Liver (tissue), 9 donors: ENCODE data around the gene USP25. TPM values are rescaled to one million over a fixed set of nuclear protein-coding genes. Genes with fewer than 3 reads are reported as not detected.
A peak's percentile ranks its signal among the peaks of the same experiment; 100 is the strongest.

ENCODE experiments used
- DNase-seq: peaks from one replicate; pipeline ENCODE4 v3.0.0-alpha.2; 2017; ENCODE audit warnings: low spot score
- H3K27ac ChIP-seq, 2 donors: one replicate each; pipeline ENCODE4 v1.7.0; 2013; ENCODE audit warnings: inconsistent platforms in 2 of 2, low read length in 2 of 2, control low read depth in 1 of 2, low read depth in 1 of 2, mild to moderate bottlenecking in 1 of 2
- H3K27me3 ChIP-seq, 4 donors: one replicate each; pipeline versions ENCODE4 v1.6.1 to v1.7.0; 2013; ENCODE audit warnings: low read length in 3 of 4, inconsistent platforms in 1 of 4, mild to moderate bottlenecking in 1 of 4, moderate library complexity in 1 of 4; ENCODE audit not compliant: control insufficient read depth in 4 of 4, insufficient read depth in 4 of 4
- H3K36me3 ChIP-seq, 4 donors: one replicate each; pipeline versions ENCODE4 v1.6.1 to v1.7.0; 2013; ENCODE audit warnings: low read length in 3 of 4, mild to moderate bottlenecking in 3 of 4, low read depth in 1 of 4, moderate library complexity in 1 of 4; ENCODE audit not compliant: control insufficient read depth in 4 of 4, insufficient read depth in 3 of 4
- H3K4me1 ChIP-seq, 4 donors: one replicate each; pipeline versions ENCODE4 v1.6.1 to v1.7.0; 2013; ENCODE audit warnings: low read length in 3 of 4, mild to moderate bottlenecking in 3 of 4, moderate library complexity in 1 of 4; ENCODE audit not compliant: control insufficient read depth in 4 of 4, insufficient read depth in 4 of 4
- H3K4me3 ChIP-seq, 3 donors: one replicate each; pipeline versions ENCODE4 v1.6.1 to v1.7.0; 2013; ENCODE audit warnings: low read length in 3 of 3, control low read depth in 1 of 3, low read depth in 1 of 3, mild to moderate bottlenecking in 1 of 3
- H3K9ac ChIP-seq, 2 donors: one replicate each; pipeline ENCODE4 v1.7.0; 2013; ENCODE audit warnings: low read length in 2 of 2, mild to moderate bottlenecking in 2 of 2, moderate library complexity in 2 of 2, control low read depth in 1 of 2, low read depth in 1 of 2
- H3K9me3 ChIP-seq, 4 donors: one replicate each; pipeline versions ENCODE4 v1.6.1 to v1.7.0; 2013; ENCODE audit warnings: low read length in 3 of 4; ENCODE audit not compliant: control insufficient read depth in 4 of 4
- HNF4A ChIP-seq, 2 donors: conservative IDR thresholded peaks; 2 replicates each; pipeline ENCODE4 v1.6.1; 2016; ENCODE audit warnings: antibody characterized with exemption in 2 of 2, mild to moderate bottlenecking in 2 of 2
- HNF4G ChIP-seq: IDR thresholded peaks from 2 replicates; pipeline ENCODE4 v1.6.1; 2016; ENCODE audit warnings: antibody characterized with exemption
- NR2F2 ChIP-seq: IDR thresholded peaks from 2 replicates; pipeline ENCODE4 v1.6.1; 2016; ENCODE audit warnings: antibody characterized with exemption
- RAD21 ChIP-seq, 2 donors: IDR thresholded peaks; 2 replicates each; pipeline ENCODE4 v1.6.1; 2016; ENCODE audit warnings: antibody characterized with exemption in 2 of 2, mild to moderate bottlenecking in 2 of 2
- YY1 ChIP-seq: IDR thresholded peaks from 2 replicates; pipeline ENCODE4 v1.6.1; 2016; ENCODE audit warnings: antibody characterized with exemption, mild to moderate bottlenecking
- WGBS: extraction: QIAGEN DNeasy Blood & Tissue Kit; methylation state at CpG from one replicate; pipeline ENCODE4 v1.1.7; 2013; 5-methylcytosine and 5-hydroxymethylcytosine counted together
- polyA plus RNA-seq, 2 donors: library from polyadenylated mRNA; stranded (reverse) in 1 of 2; unstranded in 1 of 2; fragments of 200-250 nt in 1 of 2; fragments of >200 nt in 1 of 2; fragmentation: Nextera tagmentation in 1 of 2; extraction: Ambion mirVana in 1 of 2; gene quantifications; one replicate each; pipeline versions ENCODE4 v1.2.1 to v1.2.3, GENCODE V29; 2013 to 2015
- total RNA-seq, 2 donors: library from RNA; depleted of rRNA; stranded (reverse); fragments of >200 nt; gene quantifications; one replicate each; pipeline ENCODE4 v1.2.3, GENCODE V29; 2014
- TF ChIP-seq, protein P1 (sequence below): fragments of 150-350 bp; IDR thresholded peaks from 2 replicates; pipeline ENCODE4 v1.5.1; 2017; ENCODE audit warnings: improper control_type of control experiment, low read depth, low read length; ENCODE audit not compliant: missing input control
- TF ChIP-seq, protein P2 (sequence below): IDR thresholded peaks from 2 replicates; pipeline ENCODE4 v1.6.1; 2016; ENCODE audit warnings: antibody characterized with exemption
- TF ChIP-seq, protein P3 (sequence below): IDR thresholded peaks from 2 replicates; pipeline ENCODE4 v1.6.1; 2016; ENCODE audit warnings: antibody characterized with exemption, mild to moderate bottlenecking
- donor health status: healthy.
- donor health status: healthy.
- donor health status: healthy.
- donor health status: healthy.
- donor health status: healthy.

Gene USP25, protein sequence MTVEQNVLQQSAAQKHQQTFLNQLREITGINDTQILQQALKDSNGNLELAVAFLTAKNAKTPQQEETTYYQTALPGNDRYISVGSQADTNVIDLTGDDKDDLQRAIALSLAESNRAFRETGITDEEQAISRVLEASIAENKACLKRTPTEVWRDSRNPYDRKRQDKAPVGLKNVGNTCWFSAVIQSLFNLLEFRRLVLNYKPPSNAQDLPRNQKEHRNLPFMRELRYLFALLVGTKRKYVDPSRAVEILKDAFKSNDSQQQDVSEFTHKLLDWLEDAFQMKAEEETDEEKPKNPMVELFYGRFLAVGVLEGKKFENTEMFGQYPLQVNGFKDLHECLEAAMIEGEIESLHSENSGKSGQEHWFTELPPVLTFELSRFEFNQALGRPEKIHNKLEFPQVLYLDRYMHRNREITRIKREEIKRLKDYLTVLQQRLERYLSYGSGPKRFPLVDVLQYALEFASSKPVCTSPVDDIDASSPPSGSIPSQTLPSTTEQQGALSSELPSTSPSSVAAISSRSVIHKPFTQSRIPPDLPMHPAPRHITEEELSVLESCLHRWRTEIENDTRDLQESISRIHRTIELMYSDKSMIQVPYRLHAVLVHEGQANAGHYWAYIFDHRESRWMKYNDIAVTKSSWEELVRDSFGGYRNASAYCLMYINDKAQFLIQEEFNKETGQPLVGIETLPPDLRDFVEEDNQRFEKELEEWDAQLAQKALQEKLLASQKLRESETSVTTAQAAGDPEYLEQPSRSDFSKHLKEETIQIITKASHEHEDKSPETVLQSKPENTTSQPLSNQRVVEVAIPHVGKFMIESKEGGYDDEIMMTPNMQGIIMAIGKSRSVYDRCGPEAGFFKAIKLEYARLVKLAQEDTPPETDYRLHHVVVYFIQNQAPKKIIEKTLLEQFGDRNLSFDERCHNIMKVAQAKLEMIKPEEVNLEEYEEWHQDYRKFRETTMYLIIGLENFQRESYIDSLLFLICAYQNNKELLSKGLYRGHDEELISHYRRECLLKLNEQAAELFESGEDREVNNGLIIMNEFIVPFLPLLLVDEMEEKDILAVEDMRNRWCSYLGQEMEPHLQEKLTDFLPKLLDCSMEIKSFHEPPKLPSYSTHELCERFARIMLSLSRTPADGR
- total RNA-seq (10 to 100 TPM; 24.5 to 26.7 TPM), polyA plus RNA-seq (1 to 10 TPM; 6.0 to 6.2 TPM)

DNA sequence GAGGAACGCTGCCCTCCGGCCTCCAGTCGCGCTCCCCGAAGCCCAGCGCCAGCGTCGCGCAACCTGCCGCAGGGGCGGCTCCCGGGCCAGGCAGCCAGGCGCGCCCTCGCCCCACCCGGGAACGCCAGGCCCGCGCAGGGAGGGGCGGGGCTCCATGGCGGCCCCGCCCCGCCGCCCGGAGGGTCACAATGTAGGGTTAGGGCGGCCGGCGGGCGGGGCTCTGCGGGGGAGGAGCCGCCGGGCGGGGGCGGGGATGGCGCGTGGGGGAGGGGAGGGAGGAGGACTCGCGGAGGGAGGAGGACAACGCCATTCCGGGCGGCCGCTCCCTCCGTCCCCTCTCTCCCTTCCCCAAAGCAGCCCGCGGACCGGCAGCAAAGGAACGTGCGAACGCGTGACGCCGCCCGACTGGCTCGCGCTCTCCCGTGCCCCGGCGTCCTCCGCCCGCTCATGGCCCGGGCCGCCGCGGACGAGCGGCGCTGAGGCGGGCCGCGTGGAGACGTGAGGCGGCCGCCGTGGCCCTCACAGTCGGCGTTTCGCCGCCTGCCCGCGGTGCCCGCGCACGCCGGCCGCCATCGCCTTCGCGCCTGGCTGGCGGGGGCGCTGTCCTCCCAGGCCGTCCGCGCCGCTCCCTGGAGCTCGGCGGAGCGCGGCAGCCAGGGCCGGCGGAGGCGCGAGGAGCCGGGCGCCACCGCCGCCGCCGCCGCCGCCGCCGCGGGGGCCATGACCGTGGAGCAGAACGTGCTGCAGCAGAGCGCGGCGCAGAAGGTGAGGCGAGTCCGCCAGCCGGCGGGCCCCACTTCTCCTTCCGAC is at the start of gene USP25:
Gene USP25, plus strand, starts transcription at position 309 of the 810 bp plus-strand sequence. Its CDS starts 412 bp downstream, at position 721.
- H3K4me3 ChIP-seq = peak within 1 kb of the TSS; percentile 65 to 79 (median 74)
- no peaks in the 10 kb centered on the region for H3K27me3 ChIP-seq
- no peaks in the 10 kb centered on the region for H3K9me3 ChIP-seq
- peak; percentile 96 for DNase-seq
- peaks cover 2 to 25% (median 7%) of the 10 kb centered on the region in 4 donors for H3K4me1 ChIP-seq
- no peaks in the 10 kb centered on the region for H3K36me3 ChIP-seq
- H3K9ac ChIP-seq = peak within 1 kb of the TSS; percentile 21 to 56
- TF ChIP-seq, protein P1, sequence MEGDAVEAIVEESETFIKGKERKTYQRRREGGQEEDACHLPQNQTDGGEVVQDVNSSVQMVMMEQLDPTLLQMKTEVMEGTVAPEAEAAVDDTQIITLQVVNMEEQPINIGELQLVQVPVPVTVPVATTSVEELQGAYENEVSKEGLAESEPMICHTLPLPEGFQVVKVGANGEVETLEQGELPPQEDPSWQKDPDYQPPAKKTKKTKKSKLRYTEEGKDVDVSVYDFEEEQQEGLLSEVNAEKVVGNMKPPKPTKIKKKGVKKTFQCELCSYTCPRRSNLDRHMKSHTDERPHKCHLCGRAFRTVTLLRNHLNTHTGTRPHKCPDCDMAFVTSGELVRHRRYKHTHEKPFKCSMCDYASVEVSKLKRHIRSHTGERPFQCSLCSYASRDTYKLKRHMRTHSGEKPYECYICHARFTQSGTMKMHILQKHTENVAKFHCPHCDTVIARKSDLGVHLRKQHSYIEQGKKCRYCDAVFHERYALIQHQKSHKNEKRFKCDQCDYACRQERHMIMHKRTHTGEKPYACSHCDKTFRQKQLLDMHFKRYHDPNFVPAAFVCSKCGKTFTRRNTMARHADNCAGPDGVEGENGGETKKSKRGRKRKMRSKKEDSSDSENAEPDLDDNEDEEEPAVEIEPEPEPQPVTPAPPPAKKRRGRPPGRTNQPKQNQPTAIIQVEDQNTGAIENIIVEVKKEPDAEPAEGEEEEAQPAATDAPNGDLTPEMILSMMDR = peak; percentile 11
- TF ChIP-seq HNF4A (conservative IDR thresholded peaks at IDR 0.05) = no peak
- no peak for TF ChIP-seq HNF4G
- TF ChIP-seq, protein P2, sequence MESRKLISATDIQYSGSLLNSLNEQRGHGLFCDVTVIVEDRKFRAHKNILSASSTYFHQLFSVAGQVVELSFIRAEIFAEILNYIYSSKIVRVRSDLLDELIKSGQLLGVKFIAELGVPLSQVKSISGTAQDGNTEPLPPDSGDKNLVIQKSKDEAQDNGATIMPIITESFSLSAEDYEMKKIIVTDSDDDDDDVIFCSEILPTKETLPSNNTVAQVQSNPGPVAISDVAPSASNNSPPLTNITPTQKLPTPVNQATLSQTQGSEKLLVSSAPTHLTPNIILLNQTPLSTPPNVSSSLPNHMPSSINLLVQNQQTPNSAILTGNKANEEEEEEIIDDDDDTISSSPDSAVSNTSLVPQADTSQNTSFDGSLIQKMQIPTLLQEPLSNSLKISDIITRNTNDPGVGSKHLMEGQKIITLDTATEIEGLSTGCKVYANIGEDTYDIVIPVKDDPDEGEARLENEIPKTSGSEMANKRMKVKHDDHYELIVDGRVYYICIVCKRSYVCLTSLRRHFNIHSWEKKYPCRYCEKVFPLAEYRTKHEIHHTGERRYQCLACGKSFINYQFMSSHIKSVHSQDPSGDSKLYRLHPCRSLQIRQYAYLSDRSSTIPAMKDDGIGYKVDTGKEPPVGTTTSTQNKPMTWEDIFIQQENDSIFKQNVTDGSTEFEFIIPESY = no peak
- TF ChIP-seq YY1 = peak; percentile 13
- TF ChIP-seq NR2F2 = no peak
- TF ChIP-seq, protein P3, sequence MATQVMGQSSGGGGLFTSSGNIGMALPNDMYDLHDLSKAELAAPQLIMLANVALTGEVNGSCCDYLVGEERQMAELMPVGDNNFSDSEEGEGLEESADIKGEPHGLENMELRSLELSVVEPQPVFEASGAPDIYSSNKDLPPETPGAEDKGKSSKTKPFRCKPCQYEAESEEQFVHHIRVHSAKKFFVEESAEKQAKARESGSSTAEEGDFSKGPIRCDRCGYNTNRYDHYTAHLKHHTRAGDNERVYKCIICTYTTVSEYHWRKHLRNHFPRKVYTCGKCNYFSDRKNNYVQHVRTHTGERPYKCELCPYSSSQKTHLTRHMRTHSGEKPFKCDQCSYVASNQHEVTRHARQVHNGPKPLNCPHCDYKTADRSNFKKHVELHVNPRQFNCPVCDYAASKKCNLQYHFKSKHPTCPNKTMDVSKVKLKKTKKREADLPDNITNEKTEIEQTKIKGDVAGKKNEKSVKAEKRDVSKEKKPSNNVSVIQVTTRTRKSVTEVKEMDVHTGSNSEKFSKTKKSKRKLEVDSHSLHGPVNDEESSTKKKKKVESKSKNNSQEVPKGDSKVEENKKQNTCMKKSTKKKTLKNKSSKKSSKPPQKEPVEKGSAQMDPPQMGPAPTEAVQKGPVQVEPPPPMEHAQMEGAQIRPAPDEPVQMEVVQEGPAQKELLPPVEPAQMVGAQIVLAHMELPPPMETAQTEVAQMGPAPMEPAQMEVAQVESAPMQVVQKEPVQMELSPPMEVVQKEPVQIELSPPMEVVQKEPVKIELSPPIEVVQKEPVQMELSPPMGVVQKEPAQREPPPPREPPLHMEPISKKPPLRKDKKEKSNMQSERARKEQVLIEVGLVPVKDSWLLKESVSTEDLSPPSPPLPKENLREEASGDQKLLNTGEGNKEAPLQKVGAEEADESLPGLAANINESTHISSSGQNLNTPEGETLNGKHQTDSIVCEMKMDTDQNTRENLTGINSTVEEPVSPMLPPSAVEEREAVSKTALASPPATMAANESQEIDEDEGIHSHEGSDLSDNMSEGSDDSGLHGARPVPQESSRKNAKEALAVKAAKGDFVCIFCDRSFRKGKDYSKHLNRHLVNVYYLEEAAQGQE = peak; percentile 35
- TF ChIP-seq RAD21 (IDR thresholded peaks at IDR 0.05) = peak in 1 of 2 donors; percentile 22
- WGBS = under 1% methylated on average over 122 of the region's 123 CpGs
- peak within 1 kb of the TSS; percentile 84 to 94 for H3K27ac ChIP-seq
